Keratinocyte (primary cell): ENCODE measurements around the gene ZNF735. TPM values are rescaled to one million over a fixed set of nuclear protein-coding genes. Genes with fewer than 3 reads are reported as not detected.

Experiments used
- polyA plus RNA-seq, 5 experiments: library from polyadenylated mRNA; depleted of rRNA in 3 of 5; stranded (reverse) in 3 of 5; stranded (forward) in 1 of 5; unstranded in 1 of 5; fragments of >200 nt; gene quantifications; 1 replicate in 1 of 5; 2 replicates in 3 of 5; 3 replicates in 1 of 5; pipeline versions ENCODE4 v1.2.1 to v1.2.3, GENCODE V29; 2011 to 2012; ENCODE audit warnings: missing spikeins in 2 of 5, low read depth in 1 of 5, low replicate concordance in 1 of 5

ZNF735 gene
- polyA plus RNA-seq, 1 donor (not counting 4 experiments of a cell fraction or from before 2014, with no cell fraction given), result not detected

Other genes with a start within 250 kb of the ZNF735 start
- gene ZNF722, start 208.4 kb upstream of the ZNF735 start, polyA plus RNA-seq, result not detected in 3 replicates
- 0.05 to 0.13 TPM (median 0.05 TPM) in 3 replicates for gene ZNF727, start 161.8 kb upstream of the ZNF735 start, polyA plus RNA-seq
- gene ZNF679, start 21.3 kb downstream of the ZNF735 start, polyA plus RNA-seq, result not detected in 3 replicates
- 3.9 to 8.3 TPM (median 8.2 TPM) in 3 replicates for gene ZNF736, start 106.8 kb downstream of the ZNF735 start, polyA plus RNA-seq